HG03159 (cell line): ENCODE measurements around the gene FYCO1.

ENCODE experiments used
- ATAC-seq: cut with Tn5 transposase; IDR thresholded peaks from one replicate; pipeline ENCODE4 v1.9.1; 2021; ENCODE audit warnings: mild to moderate bottlenecking, moderate library complexity; ENCODE audit not compliant: unreplicated experiment

The FYCO1 gene

DNA sequence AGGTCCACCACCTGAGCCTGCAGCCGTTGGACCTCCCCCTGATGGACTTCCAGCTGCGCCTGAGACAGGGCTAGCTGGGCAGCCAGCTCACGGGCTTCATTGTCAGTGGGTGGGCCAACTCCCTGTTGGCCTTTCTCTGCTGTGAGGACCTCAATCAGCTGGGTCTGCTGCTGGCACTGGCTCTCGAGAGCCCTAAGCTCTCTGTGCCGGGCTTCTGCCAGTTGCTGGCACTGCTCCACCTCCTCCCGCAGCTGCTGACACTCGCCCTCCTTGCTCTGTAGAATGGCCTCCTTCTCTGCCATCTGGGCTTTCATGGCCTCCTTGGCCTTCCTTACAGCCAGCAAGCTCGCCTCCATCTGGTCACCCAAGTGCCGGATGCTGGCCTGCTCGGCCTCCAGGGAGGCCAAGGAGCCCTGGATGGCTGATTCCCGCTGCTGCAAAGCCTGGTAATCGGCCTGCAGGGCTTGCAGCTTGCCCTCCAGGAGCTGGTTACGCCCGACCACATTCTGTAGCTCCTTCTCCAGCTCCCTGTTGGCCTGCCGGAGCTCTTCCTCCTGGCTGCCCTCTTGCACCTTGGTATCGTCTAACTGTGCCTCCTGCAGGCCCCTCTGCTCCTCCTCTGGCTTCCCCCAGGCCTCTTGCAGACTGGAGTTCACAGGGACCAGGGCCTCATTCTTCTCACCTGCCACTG, 28.5 kb downstream of the FYCO1 start:
- ATAC-seq: no peak

DNA sequence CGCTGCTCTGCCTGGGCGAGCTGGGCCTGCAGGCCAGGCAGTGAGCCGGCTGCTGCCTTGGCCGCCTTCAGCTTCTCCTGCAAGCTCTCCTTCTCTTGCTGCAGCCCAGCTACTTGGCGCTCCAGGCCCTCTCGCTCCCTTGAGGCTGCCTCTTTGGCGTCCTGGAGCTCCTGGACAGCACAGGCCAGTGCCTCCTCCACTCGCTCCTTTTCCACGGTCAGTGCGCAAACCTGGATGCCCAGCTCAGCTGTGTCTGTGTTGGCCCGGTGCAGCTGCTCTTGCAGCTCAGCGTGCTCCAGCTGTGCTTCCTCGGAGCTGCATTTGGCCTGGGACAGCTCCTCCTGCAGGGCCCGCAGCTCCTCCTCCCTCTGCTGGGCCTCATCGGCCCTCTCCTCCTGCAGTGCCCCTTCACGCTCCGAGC, 29.2 kb downstream of the FYCO1 start:
- ATAC-seq: no peak

DNA sequence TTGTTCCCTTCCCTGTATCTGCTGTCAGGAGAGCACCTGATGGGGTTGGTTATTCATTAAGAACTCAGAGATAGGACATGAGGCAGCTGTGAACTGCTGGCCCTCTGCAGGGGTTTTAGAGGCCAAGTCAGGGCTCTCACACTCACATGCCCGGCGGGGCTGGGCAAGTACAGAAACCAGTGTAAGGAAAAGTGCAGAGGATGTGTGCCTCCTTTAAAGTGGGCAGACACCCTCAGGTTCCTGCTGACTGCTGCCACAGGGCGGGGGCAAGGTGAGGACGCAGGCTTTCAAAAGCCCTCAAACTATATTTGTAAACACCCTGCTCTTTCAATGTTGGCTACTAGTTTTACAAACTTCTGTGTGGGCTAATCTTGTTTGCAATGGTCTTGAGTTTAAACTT, 30.0 kb downstream of the FYCO1 start:
- no peak for ATAC-seq

DNA sequence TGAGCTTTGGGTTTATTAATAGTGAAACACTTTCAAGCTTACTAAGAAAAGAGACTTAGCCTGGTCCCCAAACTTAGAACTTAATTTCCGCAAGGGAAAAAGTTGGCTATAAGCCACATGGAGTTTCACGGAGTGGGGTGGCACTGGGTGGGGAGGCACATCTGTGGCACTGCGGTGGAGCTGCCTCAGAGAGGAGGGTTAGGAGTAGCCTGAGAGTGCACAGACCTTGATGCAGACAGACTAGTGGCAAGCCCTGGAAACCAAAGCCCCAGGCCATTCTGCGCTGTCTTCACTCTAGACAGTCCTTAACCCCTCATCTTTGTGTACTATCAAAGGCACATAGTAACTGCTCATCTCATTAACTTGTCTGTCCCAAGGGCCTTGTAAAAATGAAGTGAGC, 30.4 kb downstream of the FYCO1 start:
- ATAC-seq: no peak

DNA sequence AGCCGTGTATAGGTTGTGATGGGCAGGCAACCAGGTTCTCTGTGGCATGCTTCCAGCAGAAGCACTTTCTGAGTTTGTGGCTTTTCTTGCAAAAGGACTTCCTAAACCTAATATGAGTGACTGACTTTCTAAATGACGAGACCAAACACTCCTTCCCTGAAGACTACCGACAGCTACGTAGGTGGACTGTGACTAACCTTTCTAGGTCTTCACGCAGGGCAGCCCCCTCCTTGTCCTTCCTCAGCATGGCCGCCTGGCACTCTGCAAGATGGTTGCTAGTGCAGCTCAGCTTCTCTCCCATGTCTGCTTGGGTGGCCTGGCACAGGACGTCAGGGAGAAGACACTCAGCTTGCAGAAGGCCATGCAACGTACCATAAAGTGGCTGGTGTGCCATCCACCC, 31.5 kb downstream of the FYCO1 start:
- ATAC-seq: no peak

DNA sequence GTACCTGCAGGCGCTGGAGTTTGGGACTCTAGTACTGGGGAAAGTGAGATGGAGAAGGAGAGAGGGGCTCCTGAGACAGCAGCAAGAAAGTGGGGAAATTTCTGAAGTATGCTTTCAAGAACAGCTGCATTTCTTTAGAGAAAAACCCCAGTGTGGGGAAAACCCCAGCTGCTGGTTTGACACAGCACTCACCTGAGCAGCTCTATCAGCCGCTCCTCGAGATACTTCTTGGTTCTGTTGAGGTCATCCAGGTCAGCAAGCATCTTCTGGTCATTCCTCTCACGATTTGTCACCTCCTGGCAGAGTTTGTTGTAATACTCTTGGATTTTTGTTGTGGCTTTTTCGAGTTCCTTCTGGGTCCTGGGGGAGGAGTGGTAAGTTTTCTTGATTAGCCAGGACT, 33.6 kb downstream of the FYCO1 start:
- ATAC-seq: peak; percentile 59

DNA sequence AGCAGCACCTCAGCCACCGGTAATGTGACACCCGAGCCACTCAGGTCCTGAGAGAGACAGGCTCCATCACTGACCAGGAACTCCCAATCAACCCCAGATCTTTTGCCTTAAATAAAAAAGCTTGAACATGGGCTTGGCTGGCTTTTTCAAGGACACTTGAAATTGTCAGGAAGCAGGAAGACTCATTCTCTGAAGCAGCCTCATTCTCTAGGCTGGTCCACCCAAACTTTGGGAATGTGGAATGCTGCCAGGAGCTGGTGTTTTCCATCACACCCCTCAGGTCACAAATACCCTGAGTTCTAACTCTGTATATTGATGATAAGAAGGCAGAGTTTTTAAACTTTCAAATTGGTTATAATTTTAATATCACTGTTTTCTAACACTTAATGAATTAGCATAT, 35.3 kb downstream of the FYCO1 start:
- ATAC-seq: no peak

DNA sequence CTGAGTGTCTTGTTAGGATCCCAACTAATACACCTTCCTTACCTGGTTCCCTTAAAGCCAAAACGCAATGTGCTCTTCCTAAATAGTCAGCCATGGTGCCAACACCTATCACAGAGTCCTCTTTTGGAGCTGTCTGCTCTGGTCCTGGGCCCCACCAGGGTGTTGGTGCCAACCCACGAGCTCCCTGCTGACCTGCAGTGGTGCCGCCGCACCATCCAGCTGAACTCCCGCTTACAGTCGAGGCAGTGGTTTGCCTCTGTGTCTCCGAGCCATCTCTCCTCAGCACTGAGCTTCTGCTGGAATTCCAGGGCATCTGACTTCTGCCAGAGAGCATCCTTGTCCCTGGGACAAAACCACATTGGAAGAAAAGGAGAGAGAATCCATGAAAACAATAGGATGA, 36.4 kb downstream of the FYCO1 start:
- no peak for ATAC-seq

DNA sequence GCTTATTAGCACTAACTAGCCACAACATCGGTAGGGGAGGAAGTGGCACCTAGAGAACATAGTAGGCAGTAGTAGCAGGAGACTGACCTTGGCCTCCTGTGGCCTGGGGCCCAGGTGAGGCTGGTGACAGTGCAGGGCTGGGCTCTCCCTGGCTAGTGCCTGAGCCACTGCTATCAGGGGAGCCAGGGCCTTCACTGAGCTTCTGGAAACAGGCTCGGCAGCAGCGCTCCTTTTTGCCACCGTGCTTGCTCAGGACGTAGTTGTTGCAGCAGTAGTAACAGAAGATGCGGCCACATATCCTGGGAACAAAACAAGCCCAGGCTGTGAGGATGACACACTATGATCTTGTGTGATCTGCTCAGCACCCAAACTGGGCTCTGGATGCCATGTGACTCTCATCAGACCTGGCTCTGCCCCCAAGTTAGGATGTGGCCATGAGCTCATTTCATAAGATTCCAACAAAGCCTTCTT, 37.3 kb downstream of the FYCO1 start:
- no peak for ATAC-seq

DNA sequence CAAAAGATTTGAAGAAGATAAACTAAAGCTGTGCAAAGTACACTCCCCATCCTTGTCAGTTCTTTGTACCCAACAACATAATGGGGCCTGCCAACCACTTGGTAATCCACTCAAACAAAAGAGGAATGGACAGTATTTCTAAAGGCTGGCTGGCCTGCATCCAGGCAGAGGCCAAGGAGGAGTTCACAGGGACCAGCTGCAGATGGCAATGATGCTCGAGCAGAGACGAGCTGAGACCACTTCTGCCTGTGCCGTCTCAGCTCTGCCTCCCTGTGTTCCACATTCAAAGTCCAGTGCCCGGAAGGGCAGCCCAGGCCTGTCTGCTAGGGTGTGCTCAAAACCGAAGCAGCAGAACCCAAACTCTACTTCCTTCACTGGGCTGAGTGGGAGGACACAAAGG, 38.0 kb downstream of the FYCO1 start:
- ATAC-seq: no peak

DNA sequence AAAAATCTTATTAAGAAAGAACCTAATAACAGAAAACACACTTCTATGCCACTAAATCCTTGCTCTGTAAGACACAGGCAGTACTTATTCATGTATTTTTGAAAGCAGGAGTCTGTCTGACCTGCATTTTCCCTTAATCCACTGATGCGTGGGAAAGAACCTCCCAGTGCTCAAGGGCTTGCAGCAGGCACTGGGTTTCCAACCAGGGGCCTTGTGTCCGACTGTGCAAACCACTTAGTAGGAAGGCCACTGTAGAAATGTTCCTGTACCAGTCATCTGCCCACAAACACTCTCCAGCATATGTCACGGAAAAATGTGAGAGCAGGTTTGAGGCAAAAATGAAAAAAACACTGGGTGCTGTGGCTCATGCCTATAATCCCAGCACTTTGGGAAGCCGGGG, 39.9 kb downstream of the FYCO1 start:
- ATAC-seq: no peak

DNA sequence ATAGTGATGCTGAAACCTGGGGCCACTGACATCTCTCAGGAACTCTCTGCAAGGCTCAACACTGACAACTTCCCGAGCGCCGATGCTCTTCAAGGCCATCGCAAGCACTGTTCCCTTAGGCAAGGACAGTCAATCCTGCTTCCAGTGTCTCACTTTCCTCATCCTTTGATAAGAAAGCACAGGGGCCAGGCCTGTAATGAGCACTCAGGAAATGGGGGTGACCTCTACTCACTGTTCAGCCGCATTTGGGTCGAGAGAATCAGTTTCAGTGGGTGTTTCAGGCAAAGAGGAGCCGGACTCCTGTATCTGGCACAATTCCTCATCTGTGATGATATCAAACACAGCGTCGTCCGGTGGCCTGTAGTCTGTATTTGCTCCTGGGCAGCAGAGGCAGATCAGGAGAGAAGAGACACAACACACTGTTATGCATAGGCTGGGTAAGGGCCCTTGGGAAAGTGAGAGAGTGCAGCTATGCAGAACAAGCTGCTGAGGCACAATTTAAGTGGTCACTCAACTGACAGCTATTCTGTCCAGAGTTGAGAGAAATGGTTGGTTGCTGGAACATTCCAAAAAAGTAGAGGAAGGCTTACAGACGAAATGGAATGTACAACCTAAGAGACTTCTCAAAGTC, 40.5 kb downstream of the FYCO1 start:
- no peak for ATAC-seq

DNA sequence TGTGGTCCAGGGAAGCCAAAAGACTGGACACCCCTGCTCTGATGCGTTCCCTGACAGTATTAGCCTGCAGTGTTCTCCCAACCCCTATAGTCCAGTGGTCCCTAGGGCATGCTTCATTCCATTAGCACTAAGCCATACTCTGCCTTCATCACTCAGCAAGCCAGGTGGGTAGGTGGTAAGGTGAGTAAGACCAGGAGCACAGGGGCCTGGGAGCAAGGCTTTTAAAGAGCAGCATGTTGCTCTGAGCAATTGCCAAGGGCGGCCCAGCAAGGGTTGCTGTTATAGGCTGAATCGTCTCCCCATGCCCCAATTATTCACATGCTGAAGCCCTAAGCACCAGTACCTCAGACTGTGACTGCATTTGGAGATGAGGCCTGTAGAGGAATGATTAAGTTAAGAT, 41.3 kb downstream of the FYCO1 start:
- ATAC-seq: no peak

DNA sequence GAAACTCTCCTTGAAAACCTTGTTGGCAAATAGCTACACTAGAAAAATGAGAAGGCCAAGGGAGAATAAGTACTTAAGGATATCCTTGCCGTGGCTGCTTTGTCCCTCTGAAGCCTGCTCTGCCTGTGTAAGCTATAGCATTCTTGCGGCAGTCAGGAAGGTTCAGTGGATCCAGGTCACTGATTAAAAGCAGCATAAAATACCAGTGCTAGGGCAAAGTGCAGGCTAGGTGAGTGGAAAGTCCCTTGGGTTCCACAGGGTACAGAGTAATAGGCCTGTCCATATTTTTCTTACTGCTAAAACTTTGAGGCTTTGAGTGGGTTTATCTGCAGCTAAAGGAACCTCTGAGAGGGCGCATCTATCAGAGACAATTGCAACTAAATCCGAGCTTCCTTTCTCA, 42.1 kb downstream of the FYCO1 start:
- ATAC-seq: no peak

DNA sequence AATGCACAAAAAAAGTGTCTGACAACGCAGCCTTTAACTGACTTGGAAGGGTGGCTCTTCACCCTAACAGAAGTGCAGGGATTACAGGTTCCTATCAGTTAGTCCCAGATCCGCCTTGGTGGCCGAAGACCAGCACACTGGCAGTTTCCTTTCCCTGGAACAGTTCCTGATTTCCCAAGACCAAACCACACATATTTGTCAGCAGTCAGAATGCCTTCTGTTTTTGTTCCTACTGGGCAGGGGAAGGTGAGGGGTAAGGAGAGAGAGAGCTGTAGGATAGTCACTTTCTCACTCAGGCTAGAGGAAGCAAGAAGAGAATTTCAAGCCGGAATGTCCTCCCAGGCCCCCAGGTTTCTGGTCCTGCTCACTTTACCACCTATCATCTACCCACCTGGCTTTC, 43.2 kb downstream of the FYCO1 start:
- ATAC-seq: no peak

DNA sequence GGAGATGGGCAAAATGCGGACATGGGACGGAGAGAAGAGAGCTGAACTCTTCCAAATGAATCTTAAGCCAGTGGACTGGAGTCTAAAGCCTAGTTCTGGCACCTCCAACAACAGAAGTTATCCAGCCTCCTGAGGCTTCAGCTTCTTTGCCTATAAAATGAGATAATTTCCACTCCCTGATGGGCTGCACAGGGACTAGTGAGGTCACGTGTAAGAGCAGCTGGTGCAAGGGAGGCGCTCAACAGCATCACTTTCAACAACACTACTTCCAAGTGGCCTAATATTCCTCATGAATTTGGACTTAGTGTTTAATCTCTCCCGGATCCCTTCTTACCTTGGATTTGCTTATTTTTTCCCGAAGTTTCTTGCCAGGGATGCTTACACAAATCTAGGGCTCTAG, 43.7 kb downstream of the FYCO1 start:
- ATAC-seq: no peak

DNA sequence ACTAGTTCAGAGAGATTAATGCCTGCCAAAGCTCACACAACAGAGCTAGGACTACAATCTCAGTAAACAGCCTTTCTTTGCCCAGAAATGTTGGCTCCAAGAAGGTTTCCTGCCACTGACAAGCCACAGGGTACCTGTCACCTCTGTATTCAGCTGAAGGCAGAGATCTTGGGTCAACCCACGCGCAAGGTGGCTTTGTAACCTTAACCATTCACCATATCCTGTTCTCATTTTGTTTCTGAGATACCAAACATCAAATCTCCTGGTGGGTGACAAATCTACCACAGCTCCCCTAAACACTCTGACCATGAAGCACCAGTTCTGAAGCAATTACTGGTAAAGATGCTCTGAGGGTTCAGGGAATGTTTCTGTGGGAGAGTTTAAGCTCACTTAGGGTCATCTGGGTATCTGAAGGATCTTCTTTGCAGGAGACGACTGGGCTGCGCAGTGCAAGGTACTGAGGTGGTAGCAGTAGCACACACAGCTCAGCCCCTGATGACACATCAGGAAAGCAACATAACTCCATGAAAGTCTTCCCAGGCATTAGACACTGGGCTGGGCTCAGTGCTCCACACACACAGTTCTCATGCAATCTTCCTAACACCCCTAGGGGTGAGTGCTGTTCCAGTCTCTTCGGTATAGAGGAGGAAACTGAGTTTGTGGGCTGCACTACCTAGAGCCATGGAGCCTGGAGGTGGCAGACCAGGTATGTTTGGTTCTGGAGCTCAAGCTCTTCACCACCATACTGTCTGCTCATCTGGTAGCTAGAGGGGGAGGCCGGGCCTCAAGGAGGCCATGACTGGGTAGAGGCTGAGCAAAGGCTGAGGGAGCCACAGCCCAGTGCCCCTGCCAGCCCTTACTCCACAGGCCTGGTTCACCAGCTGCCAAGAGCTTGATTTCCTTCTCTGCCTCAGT, 44.7 kb downstream of the FYCO1 start:
- no peak for ATAC-seq

DNA sequence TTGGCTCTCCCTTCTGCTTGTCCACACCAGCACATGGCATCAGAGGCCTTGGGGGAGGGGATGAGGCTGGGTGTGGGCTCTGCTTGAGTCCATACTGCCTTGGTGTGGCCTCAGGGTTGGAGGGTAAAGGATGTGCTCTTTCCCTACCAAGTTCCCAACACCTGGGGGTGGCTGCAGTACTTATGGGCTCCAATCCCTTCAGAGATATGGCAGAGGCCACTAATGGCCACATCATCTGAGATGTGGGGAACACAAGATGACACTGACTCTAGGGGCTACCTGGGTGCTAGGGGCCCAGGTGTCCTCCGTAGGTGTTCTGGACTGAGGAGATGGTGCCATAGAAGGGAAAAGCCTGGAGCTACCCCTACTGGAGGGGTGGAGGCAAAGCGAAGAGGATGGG, 45.5 kb downstream of the FYCO1 start:
- no peak for ATAC-seq

DNA sequence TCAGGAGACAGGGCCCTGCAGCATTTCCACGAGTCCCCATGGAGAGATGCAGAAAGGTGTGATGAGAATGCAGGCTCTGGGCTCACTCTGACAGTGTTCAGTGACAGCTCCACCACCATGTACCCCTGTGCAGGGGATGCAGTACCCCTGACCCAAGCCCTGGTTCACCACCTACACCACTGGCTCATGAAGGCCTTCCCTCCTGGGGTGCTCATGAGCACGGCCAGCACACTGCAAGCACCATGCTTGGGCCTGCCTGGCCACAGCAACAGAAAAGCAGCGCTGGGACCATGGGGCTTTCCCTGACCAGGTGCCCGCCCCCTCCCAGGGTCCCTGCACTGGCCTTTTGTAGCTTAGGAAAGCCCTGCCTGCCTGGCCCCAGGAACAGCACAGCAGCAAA, 46.2 kb downstream of the FYCO1 start:
- no peak for ATAC-seq

DNA sequence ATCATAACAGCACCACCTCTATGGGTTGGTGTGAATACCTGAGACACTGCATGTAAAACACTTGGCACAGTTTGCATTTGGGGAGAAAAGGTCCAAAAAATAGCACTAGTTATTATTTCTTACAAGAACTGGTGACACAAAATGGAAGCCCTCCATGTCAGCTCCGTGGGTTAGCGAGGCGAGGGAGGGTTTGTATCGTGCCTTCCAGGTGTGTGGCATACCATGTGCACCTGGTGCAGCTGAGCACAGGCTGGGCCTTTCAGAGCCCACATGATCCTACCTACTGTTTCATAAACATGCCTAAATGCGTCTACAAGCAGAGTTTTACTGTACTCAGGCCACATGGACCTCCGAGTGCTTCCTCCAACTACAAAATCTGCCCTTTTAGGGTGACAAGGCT, 46.7 kb downstream of the FYCO1 start:
- ATAC-seq: no peak

DNA sequence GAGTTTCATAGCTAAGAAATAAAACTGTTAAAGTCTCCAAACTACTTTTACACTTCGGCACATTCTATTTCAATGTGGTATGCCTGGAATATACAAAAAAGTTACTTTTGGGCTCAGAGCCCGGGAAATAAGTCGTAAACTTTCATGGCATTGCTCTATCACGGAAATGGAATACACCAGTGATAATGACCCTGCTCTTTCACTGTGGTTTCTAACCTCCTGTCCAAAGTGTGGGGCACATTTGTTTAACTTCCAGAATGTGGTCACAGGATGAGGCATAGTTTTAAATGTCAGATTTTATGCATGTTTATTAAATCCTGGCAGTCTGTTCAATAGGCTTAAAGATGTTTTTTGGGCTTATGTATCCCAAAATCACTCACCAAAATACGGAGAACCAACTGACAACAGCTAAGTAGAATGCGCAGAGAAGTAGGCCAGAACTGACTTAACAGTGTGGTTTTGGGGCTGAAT, 47.3 kb downstream of the FYCO1 start:
- ATAC-seq: no peak

DNA sequence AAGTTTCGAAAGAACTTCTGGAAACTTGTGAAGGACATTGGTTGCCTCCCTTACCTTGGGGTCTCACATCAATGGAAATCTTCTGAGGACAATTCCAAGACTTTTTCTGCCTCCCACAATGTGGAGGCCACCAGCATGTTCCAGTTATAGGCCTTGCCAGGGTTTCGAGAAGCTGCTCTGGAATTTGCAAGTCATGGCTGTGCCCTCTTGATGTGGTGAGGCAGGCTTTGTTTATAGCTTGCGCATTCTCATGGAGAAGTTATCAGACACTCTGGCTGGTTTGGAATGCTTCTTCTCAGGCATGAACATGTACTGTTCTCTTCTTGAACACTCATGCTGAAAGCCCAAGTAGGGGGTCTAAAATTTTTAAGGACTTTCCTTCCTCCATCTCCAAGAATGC, 48.3 kb downstream of the FYCO1 start:
- ATAC-seq: no peak
